Mucosa of stomach (tissue), 1 donor: ENCODE measurements around the gene INPP1.

Source experiments
- H3K27me3 ChIP-seq: one replicate; pipeline ENCODE4 v1.7.0; 2013; ENCODE audit warnings: mild to moderate bottlenecking, low read length; ENCODE audit not compliant: control insufficient read depth, insufficient read depth
- H3K36me3 ChIP-seq: one replicate; pipeline ENCODE4 v1.7.0; 2013; ENCODE audit warnings: low read length; ENCODE audit not compliant: control insufficient read depth, insufficient read depth
- H3K4me1 ChIP-seq: one replicate; pipeline ENCODE4 v1.7.0; 2013; ENCODE audit warnings: mild to moderate bottlenecking, low read length; ENCODE audit not compliant: control insufficient read depth, insufficient read depth
- H3K4me3 ChIP-seq: one replicate; pipeline ENCODE4 v1.7.0; 2013; ENCODE audit warnings: low read length
- H3K9ac ChIP-seq: one replicate; pipeline ENCODE4 v1.7.0; 2013; ENCODE audit warnings: mild to moderate bottlenecking, low read length, moderate library complexity
- H3K9me3 ChIP-seq: one replicate; pipeline ENCODE4 v1.7.0; 2013; ENCODE audit warnings: mild to moderate bottlenecking, low read length, moderate library complexity; ENCODE audit not compliant: control insufficient read depth
- donor health status: Pancreatic carcinoma.

Gene INPP1

DNA sequence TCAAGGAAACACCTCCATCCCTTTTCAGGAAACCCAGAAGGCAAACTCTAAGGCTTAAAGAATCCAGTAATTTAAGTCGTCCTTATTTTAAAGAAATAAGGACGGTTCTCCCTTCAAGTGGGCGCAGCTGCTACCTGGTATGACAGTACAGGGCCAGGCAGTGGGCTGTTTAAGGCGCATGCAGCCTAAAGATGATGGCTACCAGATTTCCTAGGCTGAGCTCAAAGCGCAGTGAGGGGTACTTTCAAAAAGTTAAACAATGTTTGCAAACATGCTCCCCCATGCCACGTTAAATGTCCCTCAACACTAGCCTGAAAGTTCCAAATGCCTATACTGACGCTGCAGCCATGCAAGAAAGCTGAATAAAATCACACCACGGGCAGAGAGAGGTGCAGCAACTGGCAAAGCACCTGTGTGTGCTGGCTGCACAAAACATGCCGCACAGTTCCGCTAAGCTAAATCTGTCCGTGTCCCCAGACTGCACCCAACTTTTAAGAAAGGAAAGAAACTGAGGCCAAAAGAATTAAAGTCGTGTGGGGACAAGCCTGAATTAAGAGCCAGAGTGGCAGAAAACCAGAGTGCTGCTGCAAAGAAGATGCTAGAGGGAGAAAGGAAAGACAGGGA is 24.3 kb upstream of the INPP1 start:
- Histone ChIP-seq H3K9me3 (no peaks in the 10 kb centered on the region), H3K4me3 (peak overlapping the region; percentile 24), H3K4me1 (peaks cover 27% of the 10 kb centered on the region), H3K36me3 (no peaks in the 10 kb centered on the region), H3K27me3 (no peaks in the 10 kb centered on the region), H3K9ac (peak overlapping the region; percentile 42)

DNA sequence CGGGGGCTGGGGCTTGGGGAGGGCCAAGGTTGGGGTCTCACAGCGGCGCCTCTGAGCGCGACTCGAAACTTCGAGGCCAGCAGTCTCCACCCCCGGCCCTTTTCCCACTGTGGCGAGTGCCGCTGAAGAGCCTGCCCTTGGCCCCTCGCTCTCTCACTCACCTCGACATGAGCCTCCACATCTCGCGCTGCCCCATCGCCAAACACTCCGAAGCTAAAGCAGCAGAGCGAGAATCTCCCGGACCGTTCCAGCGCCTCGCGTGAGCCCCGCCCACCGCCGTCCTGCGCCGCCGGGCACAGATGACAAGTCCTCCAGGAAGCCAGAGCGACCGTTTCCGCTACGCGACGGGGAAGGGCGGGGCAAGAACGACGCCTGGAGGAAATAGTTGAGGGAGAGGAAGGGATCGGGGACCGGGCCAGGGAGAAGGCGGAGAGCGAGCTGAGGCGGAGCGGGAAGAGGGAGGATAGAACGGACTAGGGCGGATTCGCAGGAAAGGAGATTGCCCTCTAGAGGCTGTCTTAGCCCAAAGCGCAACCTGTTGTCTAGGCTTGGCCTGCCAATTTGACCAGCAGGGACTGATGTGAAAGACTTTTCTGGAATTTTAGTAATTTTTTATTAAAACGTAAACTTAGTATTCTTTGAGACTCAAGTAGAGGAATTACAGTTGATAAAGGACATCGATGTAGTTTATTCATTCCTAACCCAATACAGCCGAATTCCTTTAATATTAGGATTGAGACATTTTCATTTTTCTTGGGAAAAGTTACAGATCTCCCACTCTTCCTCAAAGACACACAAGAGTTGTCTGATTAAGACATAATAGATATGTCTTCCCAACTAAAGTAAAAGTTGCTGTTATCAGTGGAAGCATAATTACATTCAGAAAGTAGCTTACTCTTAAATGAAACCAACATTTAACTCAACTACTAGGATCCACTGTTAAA is 23.6 kb upstream of the INPP1 start, which contains the start of gene HIBCH:
TSS of gene HIBCH (minus strand) at position 272 of the 944 bp plus-strand sequence. CDS start at position 196, 76 bp downstream.
- Histone ChIP-seq H3K4me3 (peak within 1 kb of the TSS; percentile 24), H3K36me3 (no peaks in the 10 kb centered on the region), H3K4me1 (peaks cover 23% of the 10 kb centered on the region), H3K27me3 (no peaks in the 10 kb centered on the region), H3K9me3 (no peaks in the 10 kb centered on the region), H3K9ac (peak within 1 kb of the TSS; percentile 42)

DNA sequence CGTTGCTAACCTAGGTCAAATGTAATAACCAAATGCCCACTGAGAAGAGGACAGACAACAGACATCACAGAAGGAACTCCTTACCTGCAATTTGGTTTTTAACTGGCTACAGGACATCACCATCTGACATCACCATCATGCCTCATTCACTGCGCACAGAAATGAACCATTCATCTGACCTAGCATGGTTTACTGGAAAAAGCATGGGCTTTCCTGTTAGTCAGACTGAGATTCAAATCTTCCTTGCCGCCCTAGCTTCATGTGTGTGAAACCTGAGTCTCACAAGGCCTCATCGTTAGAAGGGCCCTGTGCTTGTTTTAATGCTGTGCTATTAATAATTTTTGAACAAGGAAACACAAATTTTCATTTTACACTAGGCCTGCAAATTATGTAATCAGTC is 22.7 kb upstream of the INPP1 start:
- Histone ChIP-seq H3K9ac (no peak overlapping the region), H3K36me3 (no peaks in the 10 kb centered on the region), H3K9me3 (no peaks in the 10 kb centered on the region), H3K27me3 (no peaks in the 10 kb centered on the region), H3K4me3 (no peak overlapping the region), H3K4me1 (peaks cover 17% of the 10 kb centered on the region)

DNA sequence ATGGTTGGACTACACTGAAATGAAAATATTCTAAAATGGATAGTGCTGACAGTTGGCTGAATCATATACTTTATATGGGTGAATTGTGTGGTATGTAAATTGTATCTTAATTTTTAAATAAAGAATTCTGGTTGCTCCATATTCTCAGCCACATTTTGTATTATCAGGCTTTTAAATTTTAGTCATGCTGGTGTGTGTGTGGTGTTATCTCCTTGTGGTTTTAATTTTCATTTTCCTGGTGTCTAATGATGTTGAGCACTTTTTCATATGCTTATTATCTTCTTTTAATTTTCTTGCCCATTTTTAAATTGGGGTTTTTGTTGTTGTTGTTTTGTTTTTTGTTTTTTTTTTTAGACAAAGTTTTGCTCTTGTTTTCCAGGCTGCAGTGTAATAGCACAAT is 20.0 kb upstream of the INPP1 start:
- H3K9ac ChIP-seq: no peak overlapping the region
- no peaks in the 10 kb centered on the region for H3K27me3 ChIP-seq
- no peaks in the 10 kb centered on the region for H3K36me3 ChIP-seq
- no peaks in the 10 kb centered on the region for H3K9me3 ChIP-seq
- H3K4me3 ChIP-seq: no peak overlapping the region
- peaks cover 10% of the 10 kb centered on the region for H3K4me1 ChIP-seq

DNA sequence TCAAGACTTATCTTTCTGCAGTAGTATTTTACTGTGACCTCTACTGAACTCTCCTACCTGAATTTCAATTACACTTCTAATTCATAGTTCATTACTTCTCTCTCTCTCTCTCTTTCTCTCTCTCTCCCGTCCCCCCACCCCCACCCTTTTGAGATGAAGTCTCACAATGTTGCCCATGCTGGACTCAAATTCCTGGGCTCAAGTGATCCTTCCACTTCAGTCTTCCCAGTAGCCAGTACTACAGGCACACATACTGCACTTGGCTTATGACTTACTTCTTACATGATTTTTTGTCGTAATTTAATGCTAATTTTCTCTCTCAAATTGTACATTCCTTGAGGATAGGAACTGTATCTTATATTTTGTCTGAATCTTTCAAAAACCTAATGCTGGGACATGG is 17.8 kb upstream of the INPP1 start:
- H3K4me3 ChIP-seq: no peak overlapping the region
- no peaks in the 10 kb centered on the region for H3K36me3 ChIP-seq
- no peaks in the 10 kb centered on the region for H3K4me1 ChIP-seq
- no peaks in the 10 kb centered on the region for H3K27me3 ChIP-seq
- no peaks in the 10 kb centered on the region for H3K9me3 ChIP-seq
- no peak overlapping the region for H3K9ac ChIP-seq

DNA sequence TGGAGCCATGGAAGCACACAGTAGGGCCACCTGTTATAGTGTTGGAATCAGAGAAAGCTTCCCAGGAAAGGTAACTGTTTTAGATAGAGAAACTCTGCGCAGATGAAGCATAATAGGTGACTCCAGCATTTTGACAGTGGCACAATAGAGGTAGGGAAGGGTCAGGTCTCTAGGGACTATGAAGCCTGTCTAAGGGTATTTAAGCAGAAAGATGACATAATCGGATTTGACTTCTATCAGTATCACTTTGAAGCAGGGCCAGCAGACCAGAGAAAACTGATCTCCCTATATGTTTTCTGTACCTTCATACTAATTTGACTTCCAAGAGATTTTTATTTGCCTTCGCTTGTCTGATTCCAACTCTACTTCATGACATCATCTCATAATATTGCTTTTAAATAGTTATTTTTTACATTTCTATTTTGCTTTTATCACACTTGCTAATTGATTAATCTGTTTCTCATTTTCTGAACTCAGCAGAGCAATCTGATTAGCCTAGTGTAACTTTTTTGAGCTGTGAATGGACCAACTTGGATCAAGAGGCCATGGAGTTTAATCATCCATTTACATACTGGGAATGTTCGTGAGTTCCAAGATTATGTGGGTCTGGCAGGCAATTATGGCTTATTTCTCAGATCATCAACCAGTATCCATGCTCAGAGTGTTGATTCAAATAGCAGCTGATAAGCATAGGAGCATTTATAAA is 15.4 kb upstream of the INPP1 start:
- Histone ChIP-seq H3K27me3 (no peaks in the 10 kb centered on the region), H3K4me3 (no peak overlapping the region), H3K9ac (no peak overlapping the region), H3K4me1 (peaks cover under 1% of the 10 kb centered on the region), H3K36me3 (no peaks in the 10 kb centered on the region), H3K9me3 (no peaks in the 10 kb centered on the region)

DNA sequence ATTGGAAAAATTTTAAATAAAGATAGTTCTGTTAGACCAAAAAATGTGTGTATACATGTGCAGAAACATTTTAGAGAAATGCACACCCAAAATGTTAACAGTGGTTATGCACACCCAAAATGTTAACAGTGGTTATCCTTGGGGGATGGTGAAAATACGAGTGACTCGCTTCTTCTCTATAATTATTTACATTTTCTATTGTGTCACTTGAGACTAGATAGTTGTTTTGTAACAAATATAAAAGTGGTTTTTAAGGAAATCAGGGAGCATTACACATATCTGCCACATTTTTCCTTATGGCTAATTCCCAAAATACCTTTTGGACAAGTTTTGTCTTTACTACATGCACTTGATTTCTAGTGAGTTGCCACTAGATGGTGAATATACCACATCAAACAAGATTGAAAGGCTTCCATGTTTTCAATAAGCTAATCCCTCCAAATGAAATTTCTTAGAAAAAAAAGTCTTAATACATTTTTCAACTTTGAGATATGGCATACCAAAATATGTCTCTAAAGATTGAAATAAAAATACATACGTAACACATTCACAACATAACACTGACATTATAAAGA is 14.7 kb upstream of the INPP1 start:
- Histone ChIP-seq H3K4me3 (no peak overlapping the region), H3K9me3 (no peaks in the 10 kb centered on the region), H3K4me1 (peaks cover 7% of the 10 kb centered on the region), H3K27me3 (no peaks in the 10 kb centered on the region), H3K36me3 (no peaks in the 10 kb centered on the region), H3K9ac (no peak overlapping the region)

DNA sequence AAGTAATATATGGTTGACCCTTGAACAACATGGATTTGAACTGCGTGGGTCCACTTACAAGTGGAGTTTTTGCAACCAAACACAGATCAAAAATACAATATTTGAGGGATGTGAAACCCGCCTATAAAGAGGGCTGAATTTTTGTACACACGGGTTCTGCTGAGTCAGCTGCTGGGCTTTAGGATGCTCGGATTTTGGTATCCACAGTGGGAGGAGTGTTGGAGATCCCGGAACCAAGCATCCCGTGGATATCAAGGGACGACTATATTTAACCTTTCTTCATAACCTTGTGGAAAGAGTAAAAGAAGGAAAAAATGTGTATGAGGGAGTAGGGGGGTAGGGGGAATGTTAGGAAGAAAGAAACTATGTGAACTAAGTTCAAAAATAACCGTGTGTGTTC is 10.0 kb upstream of the INPP1 start:
- Histone ChIP-seq H3K36me3 (no peaks in the 10 kb centered on the region), H3K4me1 (peaks cover 10% of the 10 kb centered on the region), H3K4me3 (no peak overlapping the region), H3K9me3 (no peaks in the 10 kb centered on the region), H3K27me3 (no peaks in the 10 kb centered on the region), H3K9ac (no peak overlapping the region)

DNA sequence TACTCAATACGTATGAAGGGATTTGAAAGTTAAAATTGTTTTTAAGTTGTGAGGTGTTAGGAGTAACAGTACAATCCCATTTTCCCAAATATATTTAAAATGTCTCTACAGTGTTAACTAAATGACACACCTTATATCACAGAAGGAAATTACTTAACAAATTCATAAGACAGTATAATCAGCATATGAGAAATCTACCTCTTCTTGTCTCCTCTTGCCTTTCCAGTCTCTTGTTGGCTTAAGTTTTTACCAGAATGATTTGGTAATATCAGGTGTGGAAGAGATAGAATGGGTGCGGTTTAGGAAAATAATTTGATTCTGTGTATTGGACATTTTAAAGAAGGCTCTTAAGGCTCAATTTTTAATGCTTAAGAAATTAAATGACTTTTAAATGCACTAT is 9.5 kb upstream of the INPP1 start:
- H3K9ac ChIP-seq: no peak overlapping the region
- H3K36me3 ChIP-seq: no peaks in the 10 kb centered on the region
- H3K4me3 ChIP-seq: no peak overlapping the region
- H3K4me1 ChIP-seq: peaks cover 10% of the 10 kb centered on the region
- H3K27me3 ChIP-seq: no peaks in the 10 kb centered on the region
- no peaks in the 10 kb centered on the region for H3K9me3 ChIP-seq

DNA sequence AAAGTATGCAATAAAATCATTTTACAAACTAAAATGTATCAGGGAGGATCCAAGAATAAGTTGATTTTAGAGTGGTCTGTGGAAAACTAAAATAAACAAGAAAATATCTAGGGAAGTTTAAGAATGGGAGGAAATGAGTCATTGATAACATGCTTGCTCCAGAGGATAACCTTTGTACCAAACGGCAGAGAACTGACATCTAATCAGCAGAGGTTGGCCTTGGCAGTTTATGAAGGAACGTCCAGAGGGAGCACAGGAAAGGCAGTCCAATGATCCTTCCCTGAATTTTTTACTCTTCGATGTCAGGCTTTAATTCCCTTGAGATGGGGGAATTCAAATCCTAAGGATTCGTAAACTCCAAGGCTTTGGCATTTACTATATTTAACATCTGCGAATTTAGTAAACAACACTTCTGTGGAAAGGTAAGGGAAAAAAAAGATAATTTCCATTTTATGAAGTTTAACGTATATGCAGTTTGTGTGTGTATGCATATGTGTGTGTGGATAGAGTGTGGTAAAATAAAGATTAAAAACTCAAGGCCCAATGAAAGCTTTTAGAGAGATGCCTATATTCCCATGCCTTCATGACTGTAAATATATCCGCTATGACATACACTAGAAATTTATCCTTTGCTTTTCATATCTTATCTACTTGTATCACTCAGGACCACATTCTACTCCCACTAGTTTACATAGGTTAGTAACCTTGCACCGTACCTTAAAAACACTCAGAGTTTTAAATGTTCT is 8.7 kb upstream of the INPP1 start:
- H3K27me3 ChIP-seq: no peaks in the 10 kb centered on the region
- no peaks in the 10 kb centered on the region for H3K36me3 ChIP-seq
- no peaks in the 10 kb centered on the region for H3K9me3 ChIP-seq
- H3K9ac ChIP-seq: no peak overlapping the region
- no peak overlapping the region for H3K4me3 ChIP-seq
- peaks cover 10% of the 10 kb centered on the region for H3K4me1 ChIP-seq

DNA sequence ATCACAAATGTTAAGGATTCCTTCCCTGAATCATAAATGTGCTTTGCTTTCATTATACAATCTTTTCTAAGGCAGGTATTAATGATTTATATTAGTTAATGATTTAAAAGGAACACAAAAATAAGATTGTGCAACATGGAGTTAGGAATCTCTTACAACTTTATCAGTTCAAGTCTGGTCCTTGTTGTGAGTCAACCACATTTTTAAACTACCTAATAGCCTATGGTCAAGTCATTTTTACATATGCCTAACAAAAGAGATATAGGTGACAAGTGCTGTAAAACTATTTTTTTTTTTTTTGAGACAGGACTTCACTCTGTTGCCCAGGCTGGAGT is 8.2 kb upstream of the INPP1 start:
- Histone ChIP-seq H3K4me1 (peaks cover 10% of the 10 kb centered on the region), H3K4me3 (no peak overlapping the region), H3K9me3 (no peaks in the 10 kb centered on the region), H3K27me3 (no peaks in the 10 kb centered on the region), H3K9ac (no peak overlapping the region), H3K36me3 (no peaks in the 10 kb centered on the region)
